ENCODE data around the gene NUDT9.
"Not testable (repeated sequence)": the region's sequence is repeated elsewhere in the genome, so short reads cannot be mapped to it uniquely, and the experiment has no call there.

The NUDT9 gene

GRCh38 chr4:87465739-87466366 lies 43.5 kb downstream of the NUDT9 start:
- DNase-seq, result peak; percentile 7

- DNase-seq, result no peak
These were observed 47.0 kb downstream of the NUDT9 start for GRCh38 chr4:87469390-87469789.

GRCh38 chr4:87476934-87477333 lies 54.6 kb downstream of the NUDT9 start:
- no peak for DNase-seq

- no peak for DNase-seq
These were observed 56.4 kb downstream of the NUDT9 start for GRCh38 chr4:87478732-87479250.

GRCh38 chr4:87481377-87481776 lies 59.0 kb downstream of the NUDT9 start:
- no peak for DNase-seq

- DNase-seq, result not testable (repeated sequence)
These were observed 60.9 kb downstream of the NUDT9 start for GRCh38 chr4:87483247-87483646.

GRCh38 chr4:87488666-87489065 lies 66.3 kb downstream of the NUDT9 start:
- not testable (repeated sequence) for DNase-seq

- DNase-seq, result no peak
These were observed 67.3 kb downstream of the NUDT9 start for GRCh38 chr4:87489678-87490077.

GRCh38 chr4:87490664-87491369 lies 68.4 kb downstream of the NUDT9 start:
- DNase-seq, result no peak

GRCh38 chr4:87491436-87491835 lies 69.1 kb downstream of the NUDT9 start:
- DNase-seq, result no peak

GRCh38 chr4:87491851-87492250 lies 69.5 kb downstream of the NUDT9 start:
- not testable (repeated sequence) for DNase-seq

- DNase-seq, result no peak
These were observed 70.7 kb downstream of the NUDT9 start for GRCh38 chr4:87493115-87493514.

GRCh38 chr4:87497159-87497558 lies 74.8 kb downstream of the NUDT9 start:
- no peak for DNase-seq

- DNase-seq, result no peak
These were observed 75.2 kb downstream of the NUDT9 start for GRCh38 chr4:87497578-87497977.

- DNase-seq, result no peak
These were observed 76.1 kb downstream of the NUDT9 start for GRCh38 chr4:87498446-87498900.

GRCh38 chr4:87499403-87500091 lies 77.2 kb downstream of the NUDT9 start:
- no peak for DNase-seq

- no peak for DNase-seq
These were observed 77.7 kb downstream of the NUDT9 start for GRCh38 chr4:87500092-87500462.

GRCh38 chr4:87502580-87503238 lies 80.3 kb downstream of the NUDT9 start:
- DNase-seq, result no peak

- no peak for DNase-seq
These were observed 83.5 kb downstream of the NUDT9 start for GRCh38 chr4:87505862-87506261.

GRCh38 chr4:87506974-87507701 lies 84.8 kb downstream of the NUDT9 start:
- DNase-seq, result no peak

Measured in effector CD4-positive, alpha-beta T cell (primary cell).